Mesendoderm (in vitro differentiated cells): ENCODE data around the gene TACR1.

Experiments used
- DNase-seq: peaks from one replicate; pipeline ENCODE4 v3.0.0; 2013
- H2AK5ac ChIP-seq: 2 replicates; pipeline ENCODE4 v1.6.1; 2013; ENCODE audit warnings: low read length, inconsistent platforms
- H2BK120ac ChIP-seq: 2 replicates; pipeline ENCODE4 v1.6.1; 2013; ENCODE audit warnings: low read depth, mild to moderate bottlenecking, low read length, moderate library complexity, mixed read lengths
- H2BK15ac ChIP-seq: replicated peaks from 2 replicates; pipeline ENCODE4 v1.6.1; 2013; ENCODE audit warnings: low read depth, mild to moderate bottlenecking, moderate library complexity
- H2BK5ac ChIP-seq: 2 replicates; pipeline ENCODE4 v1.6.1; 2013; ENCODE audit warnings: low read length, inconsistent platforms
- H3K18ac ChIP-seq: 2 replicates; pipeline ENCODE4 v1.6.1; 2013; ENCODE audit warnings: mild to moderate bottlenecking, low read length, mixed read lengths
- H3K23ac ChIP-seq: one replicate; pipeline ENCODE4 v1.6.1; 2013; ENCODE audit warnings: low read length
- H3K27ac ChIP-seq: 2 replicates; pipeline ENCODE4 v1.5.1; 2013; ENCODE audit warnings: low read depth, mild to moderate bottlenecking, inconsistent platforms, low read length, moderate library complexity
- H3K27me3 ChIP-seq: 2 replicates; pipeline ENCODE4 v1.6.1; 2013; ENCODE audit warnings: low read length, control low read depth, mild to moderate bottlenecking, inconsistent platforms; ENCODE audit not compliant: insufficient read depth, poor library complexity
- H3K36me3 ChIP-seq: 2 replicates; pipeline ENCODE4 v1.6.1; 2013; ENCODE audit warnings: low read length, inconsistent platforms; ENCODE audit not compliant: control insufficient read depth, insufficient read depth
- H3K4ac ChIP-seq: one replicate; pipeline ENCODE4 v1.6.1; 2013; ENCODE audit warnings: low read depth, mild to moderate bottlenecking, low read length, moderate library complexity
- H3K4me1 ChIP-seq: 2 replicates; pipeline ENCODE4 v1.6.1; 2013; ENCODE audit warnings: low read depth, low read length, inconsistent platforms; ENCODE audit not compliant: control insufficient read depth
- H3K4me2 ChIP-seq: 2 replicates; pipeline ENCODE4 v1.6.1; 2013; ENCODE audit warnings: low read length
- H3K4me3 ChIP-seq: 2 replicates; pipeline ENCODE4 v1.5.1; 2013; ENCODE audit warnings: mild to moderate bottlenecking, low read length
- H3K56ac ChIP-seq: one replicate; pipeline ENCODE4 v1.6.1; 2013; ENCODE audit warnings: low read length
- H3K79me1 ChIP-seq: 2 replicates; pipeline ENCODE4 v1.6.1; 2013; ENCODE audit warnings: low read length, inconsistent platforms
- H3K79me2 ChIP-seq: 2 replicates; pipeline ENCODE4 v1.6.1; 2013; ENCODE audit warnings: mild to moderate bottlenecking, low read length; ENCODE audit not compliant: control insufficient read depth, insufficient read depth
- H3K9ac ChIP-seq: 2 replicates; pipeline ENCODE4 v1.6.1; 2013; ENCODE audit warnings: low read length, inconsistent platforms
- H4K5ac ChIP-seq: one replicate; pipeline ENCODE4 v1.6.1; 2013; ENCODE audit warnings: low read length
- H4K8ac ChIP-seq: one replicate; pipeline ENCODE4 v1.6.1; 2013; ENCODE audit warnings: low read depth, mild to moderate bottlenecking, control low read depth, low read length, moderate library complexity
- WGBS: extraction: QIAGEN DNeasy Blood & Tissue Kit; methylation state at CpG from one replicate; pipeline ENCODE4 v1.1.7; 2013; ENCODE audit warnings: low lambda C conversion rate, missing lambda C conversion rate; ENCODE audit not compliant: insufficient coverage; ENCODE audit errors: extremely low coverage; 5-methylcytosine and 5-hydroxymethylcytosine counted together

TACR1 gene

GRCh38 chr2:75133621-75134570, 65.4 kb downstream of the TACR1 start:
- no peak overlapping the region for H3K23ac ChIP-seq
- WGBS: no CpG with 5 or more reads among the region's 9 CpGs
- H3K79me1 ChIP-seq: no peaks in the 10 kb centered on the region
- no peak overlapping the region for H3K18ac ChIP-seq
- H3K9ac ChIP-seq: no peak overlapping the region
- H3K4me2 ChIP-seq: no peak overlapping the region
- H2BK120ac ChIP-seq: no peak overlapping the region
- DNase-seq: peak; percentile 49
- H3K4me1 ChIP-seq: peaks cover 3% of the 10 kb centered on the region
- no peaks in the 10 kb centered on the region for H3K79me2 ChIP-seq
- no peak overlapping the region for H4K8ac ChIP-seq
- no peak overlapping the region for H4K5ac ChIP-seq
- no peak overlapping the region for H3K56ac ChIP-seq
- no peaks in the 10 kb centered on the region for H3K36me3 ChIP-seq
- H3K27me3 ChIP-seq: no peaks in the 10 kb centered on the region
- no peak overlapping the region for H2BK15ac ChIP-seq
- no peak overlapping the region for H3K4ac ChIP-seq
- no peak overlapping the region for H2BK5ac ChIP-seq
- no peak overlapping the region for H3K27ac ChIP-seq
- no peak overlapping the region for H2AK5ac ChIP-seq
- H3K4me3 ChIP-seq: no peak overlapping the region

- H3K4ac ChIP-seq: no peak overlapping the region
- no peaks in the 10 kb centered on the region for H3K79me1 ChIP-seq
- H3K18ac ChIP-seq: no peak overlapping the region
- no peaks in the 10 kb centered on the region for H3K79me2 ChIP-seq
- H3K56ac ChIP-seq: no peak overlapping the region
- H2BK5ac ChIP-seq: no peak overlapping the region
- no peak overlapping the region for H3K4me2 ChIP-seq
- no peak overlapping the region for H4K8ac ChIP-seq
- H2AK5ac ChIP-seq: no peak overlapping the region
- WGBS: no CpG with 5 or more reads among the region's 1 CpG
- peaks cover 3% of the 10 kb centered on the region for H3K4me1 ChIP-seq
- H2BK120ac ChIP-seq: no peak overlapping the region
- H3K9ac ChIP-seq: no peak overlapping the region
- peak; percentile 41 for DNase-seq
- no peak overlapping the region for H3K23ac ChIP-seq
- H2BK15ac ChIP-seq: no peak overlapping the region
- H3K36me3 ChIP-seq: no peaks in the 10 kb centered on the region
- H3K4me3 ChIP-seq: no peak overlapping the region
- no peaks in the 10 kb centered on the region for H3K27me3 ChIP-seq
- no peak overlapping the region for H3K27ac ChIP-seq
- no peak overlapping the region for H4K5ac ChIP-seq
Observed at GRCh38 chr2:75130171-75130570, 69.1 kb downstream of the TACR1 start.

DNA sequence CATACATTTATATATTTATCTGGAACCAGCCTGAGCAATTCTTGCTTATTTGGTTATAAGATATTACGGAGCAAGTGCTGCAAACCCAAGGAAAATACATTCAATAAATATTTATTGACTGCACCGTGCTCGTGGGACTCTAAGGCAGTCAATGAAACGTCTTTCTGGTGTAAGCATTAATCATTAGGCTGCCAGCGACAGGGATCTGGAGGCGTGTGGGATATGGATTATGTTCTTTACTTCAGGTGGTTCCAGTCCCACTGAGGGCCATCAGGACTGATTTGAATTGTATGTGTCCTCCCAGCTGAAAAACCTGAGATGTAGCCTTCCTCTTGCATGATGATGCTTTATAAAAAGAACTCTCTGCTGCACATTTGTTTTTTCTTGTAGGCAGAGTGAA, 75.4 kb downstream of the TACR1 start:
- Histone ChIP-seq H3K4me2 (no peak overlapping the region), H3K18ac (no peak overlapping the region), H3K9ac (no peak overlapping the region), H4K5ac (no peak overlapping the region), H3K36me3 (no peaks in the 10 kb centered on the region), H3K27ac (no peak overlapping the region), H3K79me2 (no peaks in the 10 kb centered on the region), H2BK15ac (no peak overlapping the region), H3K23ac (no peak overlapping the region), H3K4ac (no peak overlapping the region), H2BK120ac (no peak overlapping the region), H3K27me3 (no peaks in the 10 kb centered on the region), H4K8ac (no peak overlapping the region), H3K4me3 (no peak overlapping the region), H3K79me1 (no peaks in the 10 kb centered on the region), H3K56ac (no peak overlapping the region), H2AK5ac (no peak overlapping the region), H2BK5ac (no peak overlapping the region), H3K4me1 (no peaks in the 10 kb centered on the region)
- WGBS: no CpG with 5 or more reads among the region's 6 CpGs
- no peak for DNase-seq

DNA sequence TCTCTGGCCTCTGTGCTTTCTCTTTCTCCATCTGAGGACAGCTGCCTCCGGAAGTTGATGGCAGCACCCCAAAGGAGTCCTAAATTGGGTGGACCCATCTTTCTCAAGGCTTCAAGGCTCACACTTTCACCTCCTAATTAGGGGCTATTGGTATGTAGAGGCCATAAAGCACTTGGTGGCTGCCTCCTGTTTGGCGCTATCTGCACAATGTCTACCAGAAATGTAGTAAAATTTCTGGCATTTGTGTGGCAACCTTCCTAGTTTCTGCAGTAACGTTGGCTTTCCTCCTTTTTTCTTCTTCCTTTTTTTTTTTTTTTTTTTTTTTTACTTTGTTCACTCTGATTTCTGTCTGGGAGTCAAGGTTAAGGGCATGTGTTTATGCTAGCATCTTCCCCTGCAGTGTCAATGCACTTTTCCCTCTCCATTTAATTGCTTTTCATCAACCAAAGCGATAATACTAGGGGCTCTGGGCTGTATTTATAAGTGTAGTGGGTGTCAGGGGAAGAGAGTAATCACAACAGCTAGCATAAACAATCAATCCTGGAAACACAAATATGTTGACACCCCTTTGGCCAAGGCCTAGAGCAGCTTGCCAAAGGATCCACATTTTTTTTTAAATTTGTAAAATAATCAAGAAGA, 86.0 kb downstream of the TACR1 start:
- no peak overlapping the region for H4K8ac ChIP-seq
- WGBS: no CpG with 5 or more reads among the region's 4 CpGs
- H3K4me1 ChIP-seq: no peaks in the 10 kb centered on the region

GRCh38 chr2:75108937-75109482, 90.3 kb downstream of the TACR1 start:
- Histone ChIP-seq H3K4ac (no peak overlapping the region), H3K56ac (no peak overlapping the region), H4K5ac (no peak overlapping the region), H2BK120ac (no peak overlapping the region), H3K18ac (no peak overlapping the region), H3K4me1 (no peaks in the 10 kb centered on the region), H3K23ac (no peak overlapping the region), H3K79me2 (no peaks in the 10 kb centered on the region), H2BK15ac (no peak overlapping the region), H2BK5ac (no peak overlapping the region), H3K27me3 (no peaks in the 10 kb centered on the region), H3K79me1 (no peaks in the 10 kb centered on the region), H4K8ac (no peak overlapping the region), H3K9ac (no peak overlapping the region), H3K4me2 (no peak overlapping the region), H3K36me3 (no peaks in the 10 kb centered on the region), H3K27ac (no peak overlapping the region), H3K4me3 (no peak overlapping the region), H2AK5ac (no peak overlapping the region)
- WGBS: no CpG with 5 or more reads among the region's 9 CpGs
- no peak for DNase-seq

More for the DNA sequence above, 86.0 kb downstream of the TACR1 start:
- no peaks in the 10 kb centered on the region for H3K36me3 ChIP-seq
- H3K4me2 ChIP-seq: no peak overlapping the region
- H3K4me3 ChIP-seq: no peak overlapping the region
- no peaks in the 10 kb centered on the region for H3K79me1 ChIP-seq
- no peaks in the 10 kb centered on the region for H3K79me2 ChIP-seq
- no peak overlapping the region for H2BK120ac ChIP-seq
- H3K4ac ChIP-seq: no peak overlapping the region
- no peak overlapping the region for H3K9ac ChIP-seq
- H3K18ac ChIP-seq: no peak overlapping the region
- no peak overlapping the region for H3K27ac ChIP-seq
- H2BK5ac ChIP-seq: no peak overlapping the region
- no peak overlapping the region for H4K5ac ChIP-seq
- no peak for DNase-seq
- no peaks in the 10 kb centered on the region for H3K27me3 ChIP-seq
- H2AK5ac ChIP-seq: no peak overlapping the region
- H3K56ac ChIP-seq: no peak overlapping the region
- no peak overlapping the region for H3K23ac ChIP-seq
- H2BK15ac ChIP-seq: no peak overlapping the region
